ENCODE measurements around the gene PEX16. TPM values are rescaled to one million over a fixed set of nuclear protein-coding genes. Genes with fewer than 3 reads are reported as not detected.
A peak's percentile ranks its signal among the peaks of the same experiment; 100 is the strongest.

Gene PEX16
- total and polyA plus RNA-seq, 4 experiments from 2014 or later = 49.6 to 71.5 (median 57.9) TPM

- no peak overlapping the region for H3K4me3 Mint-ChIP-seq
- peaks cover 80% of the 10 kb centered on the region for H3K36me3 ChIP-seq (ENCODE audit: insufficient read depth, low read length)
- H3K36me3 Mint-ChIP-seq = peaks cover 67 to 82% of the 10 kb centered on the region in 2 donors
- H3K27me3 Mint-ChIP-seq = no peaks in the 10 kb centered on the region
- ChIA-PET CTCF (ENCODE audit: partially characterized antibody) (interaction anchor here (1.4 to 1.9 kb wide), 2 partner anchors 89 to 145 kb away, joined by 4 to 5 read pairs; no protein-coding TSS in a partner anchor), POLR2A (ENCODE audit: partially characterized antibody) (no interaction called here)
- H3K4me3 ChIP-seq (ENCODE audit: low read length in 2 of 2) = no peak overlapping the region
- H3K27ac ChIP-seq (ENCODE audit: low read depth, low read length) = no peak overlapping the region
- H3K4me1 ChIP-seq (ENCODE audit: insufficient read depth, low read length) = no peaks in the 10 kb centered on the region
- no peaks in the 10 kb centered on the region for H3K9me3 Mint-ChIP-seq
- H3K9me3 ChIP-seq (ENCODE audit: control insufficient read depth in 1 of 2, low read length in 2 of 2) = no peaks in the 10 kb centered on the region
- peaks cover 0 to 9% (median 1%) of the 10 kb centered on the region in 4 donors for H3K4me1 Mint-ChIP-seq
- H3K27ac Mint-ChIP-seq = no peak overlapping the region
- H3K27me3 ChIP-seq (ENCODE audit: insufficient read depth, low read length) = no peaks in the 10 kb centered on the region
- no peak for DNase-seq
- intact Hi-C loops (cut with micrococcal nuclease) = no loop called here
Measured at GRCh38 chr11:45860764-45861510, 56.7 kb downstream of the PEX16 start.

DNA sequence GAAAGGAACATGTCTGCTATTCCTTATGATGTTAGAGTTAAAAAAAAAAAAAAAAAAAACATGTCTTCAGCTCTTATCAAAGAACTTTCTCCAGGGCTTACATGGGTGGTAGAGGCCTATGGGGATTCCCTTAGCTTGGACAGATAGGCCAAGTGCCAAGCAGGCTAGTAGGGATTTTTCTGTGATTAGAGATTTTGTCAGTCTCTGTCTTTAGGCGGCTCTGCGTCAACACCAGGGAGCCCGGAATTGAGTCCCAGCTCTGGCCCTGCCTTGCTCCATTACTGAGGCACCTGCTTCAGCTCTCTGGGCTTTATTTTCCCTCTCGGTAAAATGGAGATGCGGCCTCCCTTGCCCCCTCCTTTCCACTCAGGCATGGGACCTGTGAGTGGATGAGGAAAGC, 57.3 kb downstream of the PEX16 start:
- no peak for DNase-seq
- POLR2A ChIA-PET (ENCODE audit: partially characterized antibody) = no interaction called here
- CTCF ChIA-PET (ENCODE audit: partially characterized antibody) = interaction anchor here (1.4 kb wide), 1 partner anchor 88 kb away, joined by 4 read pairs; no protein-coding TSS in a partner anchor
- peaks cover 86% of the 10 kb centered on the region for H3K36me3 ChIP-seq (ENCODE audit: insufficient read depth, low read length)
- Mint-ChIP-seq H3K27ac (peak overlapping the region in 1 of 7 donors; percentile 62), H3K4me3 (no peak overlapping the region), H3K4me1 (peaks cover 0 to 9% (median 1%) of the 10 kb centered on the region in 4 donors), H3K9me3 (no peaks in the 10 kb centered on the region), H3K36me3 (peaks cover 67 to 82% of the 10 kb centered on the region in 2 donors), H3K27me3 (no peaks in the 10 kb centered on the region)
- no peak overlapping the region for H3K4me3 ChIP-seq (ENCODE audit: low read length in 2 of 2)
- H3K27me3 ChIP-seq (ENCODE audit: insufficient read depth, low read length) = no peaks in the 10 kb centered on the region
- intact Hi-C loops (cut with micrococcal nuclease) = no loop called here
- no peaks in the 10 kb centered on the region for H3K9me3 ChIP-seq (ENCODE audit: control insufficient read depth in 1 of 2, low read length in 2 of 2)
- H3K27ac ChIP-seq (ENCODE audit: low read depth, low read length) = no peak overlapping the region
- no peaks in the 10 kb centered on the region for H3K4me1 ChIP-seq (ENCODE audit: insufficient read depth, low read length)

Other genes with a start within 250 kb of the PEX16 start
- gene SLC35C1, start 112.7 kb downstream of the PEX16 start, total RNA-seq = 10 to 100 TPM; 20.3 to 21.5 TPM
- gene SLC35C1, start 112.7 kb downstream of the PEX16 start, polyA plus RNA-seq = 10 to 100 TPM; 18.6 to 19.9 TPM
- gene CRY2, start 70.4 kb downstream of the PEX16 start, total RNA-seq = 10 to 100 TPM; 66.0 to 67.4 TPM
- gene CRY2, start 70.4 kb downstream of the PEX16 start, polyA plus RNA-seq = 10 to 100 TPM; 22.6 to 28.9 TPM
- under 1 TPM; 0.73 to 0.86 TPM for gene MAPK8IP1, start 32.2 kb downstream of the PEX16 start, total RNA-seq
- gene MAPK8IP1, start 32.2 kb downstream of the PEX16 start, polyA plus RNA-seq = under 1 TPM; 0.06 to 0.08 TPM
- 1 to 10 TPM; 4.5 to 4.8 TPM for gene FREY1, start 10.6 kb downstream of the PEX16 start, total RNA-seq
- gene FREY1, start 10.6 kb downstream of the PEX16 start, polyA plus RNA-seq = not detected
- 1 to 10 TPM; 4.2 to 5.1 TPM for gene LARGE2, start 4.8 kb upstream of the PEX16 start, total RNA-seq
- 1 to 10 TPM; 3.1 to 8.6 TPM for gene LARGE2, start 4.8 kb upstream of the PEX16 start, polyA plus RNA-seq
- 10 to 100 TPM; 66.1 to 68.4 TPM for gene PHF21A, start 203.6 kb upstream of the PEX16 start, total RNA-seq
- 10 to 100 TPM in 1 of 2 donors, 1 to 10 TPM in 1; 3.7 to 19.6 TPM for gene PHF21A, start 203.6 kb upstream of the PEX16 start, polyA plus RNA-seq